Fibroblast of the aortic adventitia (primary cell): ENCODE measurements around the gene PEX5L. TPM values are rescaled to one million over a fixed set of nuclear protein-coding genes. Genes with fewer than 3 reads are reported as not detected.
"Not testable (repeated sequence)": the region's sequence is repeated elsewhere in the genome, so short reads cannot be mapped to it uniquely, and the experiment has no call there.

Experiments used
- DNase-seq: peaks from one replicate; pipeline ENCODE4 v3.0.0-alpha.2; 2010; ENCODE audit warnings: low read depth
- H3K4me3 ChIP-seq: 2 replicates; pipeline ENCODE4 v1.5.1; 2011; ENCODE audit warnings: low read depth, mild to moderate bottlenecking, control low read depth, low read length, moderate library complexity
- CTCF ChIP-seq: IDR thresholded peaks from 2 replicates; pipeline ENCODE4 v1.5.1; 2011; ENCODE audit warnings: mild to moderate bottlenecking, low read length, control low read depth, inconsistent platforms; ENCODE audit not compliant: insufficient read depth
- total RNA-seq: library from RNA; depleted of rRNA; stranded (reverse); fragments of >200 nt; gene quantifications from 2 replicates; pipeline ENCODE4 v1.2.3, GENCODE V29; 2012; ENCODE audit warnings: low replicate concordance

Gene PEX5L
- total RNA-seq, 1 donor: 0.27 TPM

- DNase-seq: no peak
- no peak overlapping the region for H3K4me3 ChIP-seq
- no peak for TF ChIP-seq CTCF
Observed at GRCh38 chr3:180068023-180068422, 31.3 kb upstream of the PEX5L start.

GRCh38 chr3:180066598-180066997 lies 29.9 kb upstream of the PEX5L start:
- TF ChIP-seq CTCF: no peak
- no peak for DNase-seq
- H3K4me3 ChIP-seq: no peak overlapping the region

GRCh38 chr3:180063783-180064182 lies 27.0 kb upstream of the PEX5L start:
- no peak for TF ChIP-seq CTCF
- H3K4me3 ChIP-seq: no peak overlapping the region
- no peak for DNase-seq

- no peak overlapping the region for H3K4me3 ChIP-seq
- DNase-seq: peak; percentile 56
- no peak for TF ChIP-seq CTCF
Observed at GRCh38 chr3:180062771-180063170, 26.0 kb upstream of the PEX5L start.

GRCh38 chr3:180059356-180059755 lies 22.6 kb upstream of the PEX5L start:
- no peak overlapping the region for H3K4me3 ChIP-seq
- peak; percentile 61 for DNase-seq
- TF ChIP-seq CTCF: no peak

GRCh38 chr3:180058238-180058637 lies 21.5 kb upstream of the PEX5L start:
- no peak for TF ChIP-seq CTCF
- no peak for DNase-seq
- no peak overlapping the region for H3K4me3 ChIP-seq

- DNase-seq, H3K4me3 ChIP-seq: not testable (repeated sequence)
Observed at GRCh38 chr3:180055656-180056055, 18.9 kb upstream of the PEX5L start.
